Keratinocyte (primary cell): ENCODE results near the gene SHISA2.

ENCODE experiments used
- EZH2 ChIP-seq: IDR thresholded peaks from one replicate; pipeline ENCODE4 v1.6.1; 2012; ENCODE audit warnings: inconsistent platforms, mild to moderate bottlenecking, low read length, moderate library complexity
- TF ChIP-seq, protein P1 (sequence below), 3 experiments: IDR thresholded peaks in 1 of 3; conservative IDR thresholded peaks in 1 of 3; optimal IDR thresholded peaks in 1 of 3; 2 replicates in 2 of 3; 3 replicates in 1 of 3; pipeline versions ENCODE3 to v1.5.1; 2011; ENCODE audit warnings: low read length in 3 of 3, mild to moderate bottlenecking in 3 of 3, moderate library complexity in 2 of 3, control low read depth in 1 of 3, inconsistent platforms in 1 of 3; ENCODE audit not compliant: insufficient read depth in 2 of 3; ENCODE audit errors: extremely low read depth in 1 of 3

DNA sequence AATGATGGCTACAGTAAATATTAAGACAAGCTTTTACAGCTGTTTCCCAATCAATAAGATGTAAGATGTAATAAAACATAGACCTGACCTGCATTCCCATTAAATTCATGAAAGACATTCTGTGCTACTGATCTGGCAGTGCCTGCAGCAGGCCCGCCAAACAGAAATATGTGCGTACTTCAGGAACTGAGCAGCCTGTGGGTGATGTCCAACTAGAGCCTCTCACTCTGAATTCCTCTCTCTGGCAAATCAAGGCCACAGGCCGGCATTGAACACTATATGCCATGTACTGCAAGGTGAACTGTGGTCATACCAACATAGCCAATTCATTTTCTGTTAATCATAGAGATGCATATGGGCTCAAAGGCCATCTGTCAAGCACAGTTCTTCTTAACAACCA lies 17.8 kb downstream of the SHISA2 start:
- TF ChIP-seq, protein P1, sequence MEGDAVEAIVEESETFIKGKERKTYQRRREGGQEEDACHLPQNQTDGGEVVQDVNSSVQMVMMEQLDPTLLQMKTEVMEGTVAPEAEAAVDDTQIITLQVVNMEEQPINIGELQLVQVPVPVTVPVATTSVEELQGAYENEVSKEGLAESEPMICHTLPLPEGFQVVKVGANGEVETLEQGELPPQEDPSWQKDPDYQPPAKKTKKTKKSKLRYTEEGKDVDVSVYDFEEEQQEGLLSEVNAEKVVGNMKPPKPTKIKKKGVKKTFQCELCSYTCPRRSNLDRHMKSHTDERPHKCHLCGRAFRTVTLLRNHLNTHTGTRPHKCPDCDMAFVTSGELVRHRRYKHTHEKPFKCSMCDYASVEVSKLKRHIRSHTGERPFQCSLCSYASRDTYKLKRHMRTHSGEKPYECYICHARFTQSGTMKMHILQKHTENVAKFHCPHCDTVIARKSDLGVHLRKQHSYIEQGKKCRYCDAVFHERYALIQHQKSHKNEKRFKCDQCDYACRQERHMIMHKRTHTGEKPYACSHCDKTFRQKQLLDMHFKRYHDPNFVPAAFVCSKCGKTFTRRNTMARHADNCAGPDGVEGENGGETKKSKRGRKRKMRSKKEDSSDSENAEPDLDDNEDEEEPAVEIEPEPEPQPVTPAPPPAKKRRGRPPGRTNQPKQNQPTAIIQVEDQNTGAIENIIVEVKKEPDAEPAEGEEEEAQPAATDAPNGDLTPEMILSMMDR (optimal IDR thresholded peaks at IDR 0.05 in 1 of 3, IDR thresholded peaks at IDR 0.05 in 1 of 3, conservative IDR thresholded peaks at IDR 0.05 in 1 of 3; ENCODE audit: extremely low read depth in 1 of 3, insufficient read depth in 2 of 3, low read length in 3 of 3), result no peak
- no peak for TF ChIP-seq EZH2
